Stimulated activated CD4-positive, alpha-beta T cell treated with anti-CD3 and anti-CD28 coated beads, TNF-alpha, amount 100 ng/mL, for 1 hour (primary cell): ENCODE data around the gene DENND6B.

Experiments
- DNase-seq, 3 donors: peaks; one replicate each; pipeline ENCODE4 v3.0.0-alpha.2; 2020; ENCODE audit warnings: low read depth in 3 of 3, low spot score in 1 of 3

The DENND6B gene

DNA sequence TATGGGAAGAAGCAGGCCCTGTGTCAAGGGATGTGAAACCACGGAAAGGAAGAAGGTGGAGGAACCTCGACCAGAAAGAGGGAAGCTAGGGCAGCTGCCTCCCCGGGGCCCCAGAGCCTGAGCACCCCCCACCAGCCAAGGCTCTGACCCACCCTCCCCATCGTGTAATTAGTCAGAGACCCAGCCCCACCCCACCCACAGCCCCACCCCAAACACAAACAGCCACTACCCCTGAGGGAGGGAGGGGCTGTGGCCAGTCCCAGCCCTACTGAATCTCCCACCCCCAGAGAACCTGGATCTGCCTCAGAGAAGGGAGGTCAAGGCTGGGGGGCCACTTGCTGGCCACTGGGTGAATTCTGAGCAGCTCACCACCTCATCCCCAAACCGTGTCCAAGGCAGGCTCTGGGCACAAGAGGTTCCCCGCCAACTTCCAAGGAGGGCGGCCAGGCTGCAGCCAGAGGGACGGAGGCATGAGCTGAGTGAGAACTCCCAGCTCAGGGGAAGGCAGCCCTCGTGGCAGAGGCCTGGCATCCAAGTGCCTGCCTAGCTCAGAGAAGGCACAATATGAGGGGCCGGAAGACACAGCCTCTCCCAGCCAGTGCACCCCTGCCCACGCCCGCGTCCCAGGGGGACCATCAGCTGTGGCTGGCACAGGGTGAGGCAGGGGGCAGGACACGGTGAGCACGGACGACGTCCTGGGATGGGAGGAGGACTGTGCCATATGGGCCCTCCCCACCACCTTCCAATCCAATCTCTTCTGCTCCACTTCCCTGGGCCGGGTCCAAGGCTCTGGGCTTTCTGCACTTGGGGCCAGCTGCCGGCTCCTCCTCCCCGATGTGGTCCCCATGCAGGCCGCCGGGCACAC lies 22.1 kb downstream of the DENND6B start:
- DNase-seq, result no peak

DNA sequence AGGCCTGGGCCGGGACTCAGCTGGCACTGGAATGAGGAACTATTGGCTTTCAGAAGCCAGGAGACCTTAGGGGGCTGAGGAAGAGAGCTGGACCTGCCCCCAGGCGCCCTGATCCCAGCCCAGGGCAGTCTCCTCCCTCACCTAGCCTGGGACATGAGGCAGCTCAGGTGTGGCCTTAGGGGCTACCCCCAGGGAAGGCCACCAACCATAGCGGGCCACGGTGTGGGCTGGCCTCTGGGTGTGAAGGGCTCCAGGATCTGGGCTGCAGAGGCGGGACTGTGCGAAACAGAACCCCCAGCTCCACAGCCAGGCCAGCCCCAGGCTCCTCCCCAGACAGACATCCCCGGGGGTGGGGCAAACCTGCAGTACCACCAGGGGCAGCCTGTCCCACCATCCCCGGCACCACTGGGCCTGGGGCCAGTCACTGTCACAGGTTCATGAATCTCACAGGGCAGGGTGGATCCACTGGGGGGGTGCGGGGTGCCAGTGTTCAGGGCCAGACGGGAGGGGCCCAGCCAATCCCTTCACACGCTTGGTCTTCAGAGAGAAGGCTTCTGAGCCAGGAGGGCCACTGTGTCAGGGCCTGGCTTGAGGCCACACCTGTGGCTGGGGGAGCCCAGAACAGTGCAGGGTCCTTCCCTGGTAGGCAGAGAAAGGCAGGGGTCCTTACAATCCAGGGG lies 22.8 kb downstream of the DENND6B start:
- no peak for DNase-seq

DNA sequence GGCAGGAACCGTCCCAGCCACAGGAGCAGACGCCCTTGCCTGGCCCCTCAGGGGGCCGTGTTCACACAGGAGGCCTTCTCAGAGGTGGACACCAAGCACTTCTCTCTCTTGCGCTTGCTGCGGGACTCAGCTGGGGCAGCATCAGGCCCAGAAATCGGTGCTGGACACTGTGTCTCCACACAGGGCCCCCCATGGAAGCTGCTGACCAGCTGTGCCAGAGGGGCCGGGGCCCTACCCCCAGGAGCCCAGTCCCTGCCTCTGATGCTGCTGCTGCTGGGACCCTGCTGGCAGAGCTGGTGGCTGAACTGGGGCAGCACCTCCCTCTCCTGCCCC lies 23.3 kb downstream of the DENND6B start:
- no peak for DNase-seq

DNA sequence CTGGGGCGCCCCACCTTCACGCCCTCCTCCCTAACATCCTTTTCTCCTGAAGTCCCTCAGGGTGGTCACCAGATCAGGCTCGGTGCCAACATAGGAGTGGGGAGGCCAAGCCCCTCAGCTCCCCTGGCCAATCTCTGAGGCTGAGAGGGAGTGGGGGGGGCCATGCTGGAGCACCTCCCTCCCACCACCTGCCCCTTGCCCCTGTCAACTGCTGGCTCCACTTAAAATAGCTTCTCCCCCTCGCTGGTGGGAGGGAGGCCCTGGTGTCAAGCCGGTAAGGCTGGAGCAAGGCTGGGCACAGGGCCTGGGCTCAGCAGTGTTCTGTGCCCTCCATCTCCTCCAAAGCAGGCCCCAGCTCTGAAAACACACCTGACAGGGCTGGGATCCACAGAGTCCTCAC lies 24.2 kb downstream of the DENND6B start:
- no peak for DNase-seq

DNA sequence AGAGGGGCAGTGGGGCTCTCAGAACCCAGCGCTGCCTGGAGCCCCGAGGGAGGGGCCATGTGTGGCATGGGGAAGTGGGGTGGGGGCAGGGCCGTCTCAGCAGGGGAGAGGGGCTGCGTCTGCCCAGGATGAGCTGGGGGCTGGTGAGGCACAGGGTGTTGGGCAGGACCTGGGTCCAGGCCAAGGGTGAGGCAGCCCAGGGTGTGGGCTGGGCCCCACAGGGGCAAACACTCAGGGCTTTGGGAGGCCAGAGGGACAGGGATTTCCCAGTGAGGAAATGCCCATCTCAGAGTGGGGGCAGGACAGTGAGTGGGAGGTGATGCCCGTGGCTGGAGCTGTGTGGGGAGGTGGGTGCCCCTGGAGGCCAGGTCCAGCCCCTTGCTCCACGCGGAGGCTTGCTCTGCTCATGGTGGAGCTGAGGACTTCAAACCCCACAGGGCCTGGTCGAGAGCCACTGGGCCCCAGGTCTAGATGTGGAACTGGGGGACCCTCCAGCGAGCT lies 24.7 kb downstream of the DENND6B start:
- DNase-seq, result no peak

DNA sequence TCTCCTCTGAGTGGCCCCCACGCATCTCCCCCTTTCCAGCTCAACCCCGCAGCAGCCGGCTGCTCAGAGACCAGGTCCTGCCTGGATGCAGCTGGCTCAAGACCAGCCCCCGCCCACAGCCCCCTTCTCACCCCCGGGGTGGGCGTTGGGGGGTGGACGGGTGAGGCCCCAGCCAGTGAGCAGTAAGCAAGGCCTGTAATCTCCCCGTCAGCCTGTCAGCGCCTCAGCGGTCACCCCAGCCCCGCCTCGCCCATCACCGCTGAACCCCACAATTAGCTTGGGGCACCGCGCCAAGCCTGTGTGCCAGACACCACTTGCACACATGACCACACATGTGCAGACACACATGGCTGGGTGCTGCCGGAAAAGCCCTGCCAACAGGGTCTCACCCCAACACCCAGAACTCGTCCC lies 25.2 kb downstream of the DENND6B start:
- no peak for DNase-seq

DNA sequence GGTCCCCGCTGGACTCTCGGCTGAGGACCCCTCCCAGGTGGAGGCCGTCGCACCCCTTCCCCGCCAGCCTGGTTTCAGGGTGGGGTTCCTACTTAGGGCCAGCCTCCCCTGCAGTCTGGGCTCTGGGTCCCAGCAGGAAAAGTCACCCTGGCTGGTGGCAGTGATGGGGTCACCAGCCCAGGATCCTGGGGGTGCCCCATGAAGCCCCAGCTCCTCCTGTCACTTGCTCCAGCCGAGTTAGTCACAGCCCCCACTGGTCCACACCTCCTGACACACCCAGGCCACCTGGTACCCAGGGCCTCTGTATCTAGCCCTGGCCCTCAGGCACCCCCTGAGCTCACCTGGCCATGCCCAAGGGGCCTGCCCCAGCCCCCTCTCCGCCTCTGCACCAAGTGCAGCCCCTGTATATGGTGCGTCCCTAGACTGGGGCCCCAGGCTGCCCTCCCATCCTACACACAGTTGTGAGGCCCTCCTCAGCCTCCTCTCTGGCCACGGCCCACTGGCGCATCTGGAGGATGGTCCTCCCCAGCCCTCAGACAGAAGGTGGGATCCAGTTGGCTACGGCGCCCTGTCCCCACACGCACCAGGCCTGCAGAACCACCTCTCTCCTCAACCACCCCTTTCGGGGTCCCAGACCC lies 26.1 kb downstream of the DENND6B start:
- no peak for DNase-seq

DNA sequence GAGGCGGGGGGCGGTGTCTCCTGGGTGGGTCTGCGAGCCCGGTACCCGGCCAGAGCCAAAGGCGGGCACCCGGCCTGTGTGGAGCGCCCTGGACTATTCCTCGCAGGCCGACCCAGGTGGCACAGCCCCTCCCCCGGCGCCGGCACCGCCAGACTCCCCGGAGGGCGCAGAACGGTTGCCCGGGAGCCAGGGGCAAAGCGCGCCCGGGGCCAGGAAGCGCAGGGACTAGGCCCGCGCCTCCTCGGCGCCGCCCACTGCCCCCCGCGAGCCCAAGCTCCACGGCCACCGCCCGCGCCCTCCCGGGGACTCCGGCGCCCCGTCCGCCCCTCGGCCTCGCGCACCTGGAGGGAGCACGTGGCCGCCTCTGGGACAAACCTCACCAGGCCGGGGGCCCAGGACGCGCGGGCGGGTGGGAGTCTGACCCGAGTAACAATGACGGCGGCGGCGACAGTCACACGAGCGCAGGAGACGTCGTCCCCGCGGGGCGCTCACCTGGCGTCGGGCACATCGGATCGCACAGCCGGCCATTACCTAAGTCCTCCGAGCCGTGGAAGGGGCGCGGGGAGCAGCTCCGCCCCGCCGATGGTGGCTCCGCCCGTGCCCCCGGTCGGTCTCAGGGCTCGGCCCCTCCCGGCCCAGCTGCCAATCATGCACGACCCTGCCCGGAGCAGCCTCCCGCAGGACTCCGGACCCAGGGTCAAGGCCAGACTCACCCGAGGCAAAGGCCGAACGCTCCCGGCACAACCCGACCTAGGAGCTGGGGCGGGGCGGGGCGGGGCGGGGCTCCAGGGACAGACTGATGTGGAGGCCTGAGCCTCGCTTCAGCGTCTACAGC lies 26.8 kb downstream of the DENND6B start:
- no peak for DNase-seq

DNA sequence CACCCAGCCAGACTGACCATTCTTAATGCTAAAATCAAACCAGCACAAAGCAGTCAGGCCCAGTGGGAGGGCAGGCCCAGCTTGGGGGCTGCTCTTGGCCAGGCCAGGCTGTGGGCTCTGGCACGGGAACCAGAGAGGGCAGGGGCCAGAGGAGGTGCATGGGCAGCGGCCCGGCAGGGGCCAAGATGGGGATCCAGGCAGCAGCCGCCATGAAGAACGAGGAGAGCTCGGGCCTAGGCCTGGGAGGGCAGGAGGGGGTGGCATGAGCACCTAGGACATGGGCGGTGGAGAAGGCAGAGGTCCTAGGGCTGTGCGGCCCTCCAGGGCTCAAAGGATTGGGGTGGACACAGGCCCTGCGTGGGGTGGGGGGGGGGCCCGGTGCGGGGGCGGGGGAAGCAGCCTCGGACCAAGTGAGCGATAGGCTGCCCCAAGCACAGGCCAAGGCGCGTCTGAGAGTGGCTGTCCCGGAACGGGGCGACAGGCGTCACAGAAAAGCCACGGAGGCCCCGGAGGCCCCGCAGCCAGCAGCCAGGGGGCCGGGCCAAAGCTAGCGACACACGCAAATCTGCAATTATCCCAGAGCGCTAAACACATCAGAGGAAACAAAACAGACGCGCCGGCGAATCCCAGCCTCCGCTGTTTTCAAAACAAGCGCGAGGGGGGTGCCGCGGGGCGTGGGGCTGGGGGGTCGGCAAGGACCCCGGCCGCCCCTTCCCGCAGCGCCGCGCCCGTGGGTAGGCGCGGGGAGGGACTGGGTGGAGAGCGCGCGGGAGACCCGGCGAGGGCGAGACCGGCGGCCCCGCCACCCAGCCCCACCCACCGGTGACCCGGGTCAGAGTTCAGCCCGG lies 27.7 kb downstream of the DENND6B start:
- DNase-seq, result no peak

DNA sequence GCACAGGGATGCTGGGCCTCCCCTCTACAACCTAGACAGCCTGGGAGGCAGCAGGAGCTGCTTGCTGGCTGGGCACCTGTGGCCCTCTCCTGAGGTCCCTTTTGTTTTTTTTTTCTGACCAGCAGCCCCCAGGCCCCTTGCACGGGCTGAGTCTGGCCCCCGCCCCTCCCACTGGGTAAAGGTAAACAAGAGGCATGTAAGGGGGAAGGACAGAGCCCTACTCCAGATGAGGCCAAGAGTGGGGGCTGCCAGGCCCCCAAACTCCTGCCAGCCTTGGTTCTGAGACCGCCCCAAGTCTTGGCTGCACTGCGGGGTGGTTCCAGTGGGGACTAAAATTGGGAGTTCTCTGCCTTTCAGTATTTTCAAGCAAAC lies 28.6 kb downstream of the DENND6B start:
- DNase-seq, result no peak

DNA sequence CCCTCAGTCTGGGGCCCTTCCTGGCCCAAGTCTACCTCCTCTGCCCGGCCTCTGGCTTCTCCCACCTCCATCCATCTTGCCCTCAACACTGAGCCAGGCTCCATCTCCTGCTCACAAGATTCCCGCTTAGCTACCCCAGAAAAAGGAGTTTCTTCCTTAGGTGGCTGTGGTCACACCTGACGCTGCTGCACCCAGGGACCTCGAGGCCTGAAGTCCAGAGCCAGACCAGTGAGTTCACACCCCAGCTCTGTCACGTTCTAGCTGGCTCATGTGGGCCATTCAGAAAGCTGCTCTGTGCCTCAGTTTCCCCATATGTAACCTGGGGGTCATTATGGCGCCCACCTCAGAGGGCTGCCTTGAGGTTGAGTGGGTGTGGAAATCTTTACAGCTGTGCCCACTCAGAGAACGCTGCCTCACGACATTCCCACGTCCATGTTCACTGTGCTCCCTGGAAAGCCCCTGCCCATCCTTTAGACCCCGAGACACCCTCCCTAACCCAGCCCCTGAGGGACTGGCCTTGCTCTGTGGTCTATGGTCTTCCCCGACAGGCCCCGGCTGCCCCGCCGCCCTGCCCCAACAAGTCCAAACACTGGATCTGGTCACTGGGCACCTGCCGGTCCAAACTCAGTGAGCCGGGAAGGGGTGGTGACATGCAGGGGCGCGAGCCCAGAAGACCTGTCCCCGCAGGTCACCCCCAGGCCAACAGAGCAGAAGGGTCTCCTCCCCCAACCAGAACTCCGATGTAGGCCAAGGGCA lies 29.1 kb downstream of the DENND6B start:
- no peak for DNase-seq

DNA sequence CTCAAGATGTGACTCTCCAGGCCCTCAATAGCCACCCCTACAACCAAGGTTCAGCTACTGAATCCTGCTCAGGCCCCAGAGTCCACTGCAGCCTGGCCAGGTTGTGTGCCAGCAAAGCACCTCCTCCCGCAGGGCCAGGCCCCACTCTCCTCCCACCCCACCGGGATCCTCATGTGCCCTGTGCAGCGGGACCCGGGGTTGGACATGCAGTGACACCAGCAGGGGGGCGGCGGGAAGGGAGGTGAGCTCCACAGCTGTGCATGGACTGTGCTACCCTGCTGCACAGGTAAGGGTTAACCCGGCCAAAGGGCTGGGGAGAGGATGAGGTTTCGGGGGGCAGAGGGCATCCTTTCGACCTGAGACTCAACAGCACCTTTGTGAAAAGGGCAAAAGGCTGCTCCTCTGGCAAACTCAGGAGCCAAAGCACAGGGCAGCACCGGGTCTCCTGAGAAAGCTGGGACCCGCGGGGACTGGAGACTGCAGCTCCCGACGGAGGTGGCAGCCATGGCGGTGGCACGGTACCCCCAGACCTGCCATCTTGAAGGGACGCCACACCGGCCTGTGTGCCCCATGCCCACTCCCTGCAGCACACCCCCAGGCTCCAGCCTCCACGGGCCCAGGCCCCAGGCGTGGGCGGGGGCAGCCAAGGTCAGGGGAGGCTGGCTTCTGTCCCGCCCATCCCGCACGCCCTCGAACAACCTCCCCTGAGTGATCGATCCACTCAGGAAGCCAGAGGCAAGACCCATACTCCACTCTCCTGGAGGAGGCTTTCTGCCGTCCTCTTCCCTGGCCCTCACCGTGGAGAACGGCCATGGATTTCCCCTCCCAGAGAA lies 29.9 kb downstream of the DENND6B start:
- DNase-seq, result no peak

DNA sequence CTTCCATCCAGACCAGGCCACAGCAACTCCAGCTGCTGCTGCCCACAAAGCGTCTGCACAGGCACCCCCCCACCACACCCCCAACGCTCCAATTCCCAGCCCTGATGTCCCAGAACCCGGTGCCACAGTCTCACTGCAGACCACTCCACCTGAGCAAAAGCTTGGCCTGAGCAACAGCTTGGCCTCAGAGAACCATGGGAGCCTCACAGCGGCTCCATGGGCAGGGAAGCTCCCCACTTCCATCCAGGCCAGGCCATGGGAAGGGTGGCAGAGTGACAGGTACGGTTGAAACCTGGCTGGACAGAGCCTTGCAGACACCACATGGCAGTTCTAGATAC lies 32.5 kb downstream of the DENND6B start:
- no peak for DNase-seq

DNA sequence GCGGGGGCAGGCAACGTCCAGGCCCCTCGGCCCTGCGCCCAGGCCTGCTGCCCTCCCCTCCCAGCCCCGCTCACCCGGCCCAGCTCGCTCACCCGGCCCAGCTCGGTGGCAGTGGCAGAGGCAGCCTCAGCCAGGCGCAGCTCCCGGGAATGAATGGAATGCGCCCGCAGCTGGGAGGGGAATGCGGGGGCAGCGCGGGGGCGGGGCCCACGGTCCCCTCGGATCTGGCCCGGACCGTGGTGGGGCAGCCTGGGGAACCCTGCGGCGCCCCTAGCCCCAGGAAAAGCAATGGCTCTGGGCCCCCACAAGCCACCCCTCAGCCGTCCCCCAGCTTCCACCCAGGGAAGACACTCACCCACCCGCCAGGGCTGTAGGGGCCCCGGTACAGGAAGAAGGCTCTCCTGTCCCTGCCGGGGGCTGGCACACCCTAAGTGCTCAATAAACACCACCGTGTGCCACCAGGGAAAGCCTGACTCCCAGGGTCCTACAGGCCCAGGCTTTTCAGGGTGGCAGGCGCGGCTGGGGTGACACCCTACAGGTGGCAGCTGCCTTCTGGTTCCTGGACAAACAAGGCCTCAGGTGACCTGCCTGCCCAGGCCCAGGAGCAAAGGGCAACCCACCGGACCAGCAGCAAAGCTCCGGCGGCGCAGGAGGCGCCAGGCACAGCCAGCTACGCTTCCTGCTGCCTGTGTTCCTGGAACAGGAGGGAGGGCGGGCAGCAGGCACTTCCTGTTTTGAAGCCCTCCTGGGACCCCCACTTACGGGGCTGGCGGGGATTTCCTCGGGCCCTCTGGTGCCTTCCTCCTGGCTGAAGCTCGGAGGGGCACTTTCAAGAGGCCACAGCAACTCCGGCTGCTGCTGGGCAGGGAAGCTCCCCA lies 33.1 kb downstream of the DENND6B start:
- no peak for DNase-seq

DNA sequence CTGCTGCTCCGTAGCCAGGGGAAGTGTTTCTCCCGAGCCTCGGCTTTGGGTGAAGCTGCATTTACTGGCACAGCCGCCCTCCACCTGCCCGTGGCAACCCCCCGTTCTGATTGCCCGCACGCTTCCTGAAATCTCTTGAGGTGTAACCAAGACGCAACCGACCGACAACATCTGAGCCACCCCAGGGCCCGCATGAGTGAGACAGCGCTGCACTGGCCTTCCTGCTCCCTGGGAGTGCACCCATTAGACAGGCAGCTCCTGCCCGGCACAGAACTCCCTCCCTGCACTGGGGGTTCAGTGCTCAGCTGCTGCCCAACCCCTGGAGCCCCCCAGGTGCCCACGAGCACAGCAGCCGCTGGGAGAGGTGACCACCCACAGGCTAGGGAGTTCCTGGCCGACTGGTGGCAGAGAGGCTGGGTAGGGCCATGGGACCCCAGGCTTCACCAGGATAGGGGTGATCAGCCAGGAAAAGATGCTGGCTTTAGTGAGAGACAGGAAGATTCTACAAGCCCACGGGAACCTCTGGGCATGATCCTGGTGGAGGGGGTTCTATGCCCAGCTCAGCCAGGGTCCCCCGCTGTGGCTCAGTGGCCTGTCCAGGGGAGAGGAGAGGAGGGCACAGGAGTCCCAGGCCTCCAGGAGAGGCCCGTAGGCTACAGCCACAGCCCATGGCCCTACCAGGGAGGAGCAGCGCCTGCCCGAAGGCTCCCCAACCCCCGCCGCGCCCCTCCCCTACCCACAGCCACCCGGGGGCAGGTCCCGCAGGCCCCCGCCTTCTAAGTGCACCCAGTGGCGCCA lies 34.0 kb downstream of the DENND6B start:
- no peak for DNase-seq

DNA sequence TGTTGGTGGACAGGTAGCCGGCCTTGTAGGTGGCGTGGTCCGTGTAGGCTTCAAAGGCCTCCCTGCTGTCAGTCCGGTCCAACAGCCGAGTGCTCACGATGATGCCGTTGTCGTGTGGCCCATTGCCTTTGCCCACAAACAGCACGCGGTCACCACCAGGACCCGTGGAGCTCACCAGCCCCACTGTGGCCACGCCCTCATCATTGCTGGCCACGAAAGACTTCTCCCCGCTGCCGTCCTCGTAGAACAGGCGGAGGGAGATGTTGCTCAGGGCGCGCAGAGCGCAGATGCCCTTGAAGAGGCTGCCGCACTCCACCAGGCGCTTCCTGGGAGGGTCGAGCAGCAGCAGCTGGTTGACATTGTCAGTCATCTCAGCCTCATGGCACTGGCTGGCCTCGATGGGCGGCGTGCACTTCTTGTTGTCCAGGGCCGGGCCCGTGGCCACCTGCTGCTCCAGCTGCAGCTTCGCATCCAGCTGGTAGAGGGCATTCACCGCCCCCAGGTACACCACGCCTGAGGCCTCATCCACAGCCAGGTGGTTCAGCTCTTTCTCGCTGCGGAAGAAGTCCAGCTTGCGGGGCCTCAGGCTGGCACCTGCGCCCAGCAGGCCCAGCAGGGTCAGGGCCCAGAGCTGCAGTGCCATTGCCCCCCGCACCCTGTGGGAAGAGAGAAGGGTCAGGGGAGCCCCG lies 36.7 kb downstream of the DENND6B start:
- no peak for DNase-seq
